ENCODE results near the gene INHA.

Gene INHA

GRCh38 chr2:219533930-219534661 is 38.0 kb upstream of the INHA start:
- ChIA-PET POLR2A (interaction anchor here (0.8 kb wide), 1 partner anchor 36 kb away, joined by 3 read pairs; no protein-coding TSS in a partner anchor), CTCF (interaction anchor here (0.8 to 20.4 kb wide), 9 partner anchors 7 to 239 kb away, joined by 3 to 1084 read pairs (median 5); partner anchors contain the start of genes ASIC4 and GMPPA)
- TF ChIP-seq, protein P1, sequence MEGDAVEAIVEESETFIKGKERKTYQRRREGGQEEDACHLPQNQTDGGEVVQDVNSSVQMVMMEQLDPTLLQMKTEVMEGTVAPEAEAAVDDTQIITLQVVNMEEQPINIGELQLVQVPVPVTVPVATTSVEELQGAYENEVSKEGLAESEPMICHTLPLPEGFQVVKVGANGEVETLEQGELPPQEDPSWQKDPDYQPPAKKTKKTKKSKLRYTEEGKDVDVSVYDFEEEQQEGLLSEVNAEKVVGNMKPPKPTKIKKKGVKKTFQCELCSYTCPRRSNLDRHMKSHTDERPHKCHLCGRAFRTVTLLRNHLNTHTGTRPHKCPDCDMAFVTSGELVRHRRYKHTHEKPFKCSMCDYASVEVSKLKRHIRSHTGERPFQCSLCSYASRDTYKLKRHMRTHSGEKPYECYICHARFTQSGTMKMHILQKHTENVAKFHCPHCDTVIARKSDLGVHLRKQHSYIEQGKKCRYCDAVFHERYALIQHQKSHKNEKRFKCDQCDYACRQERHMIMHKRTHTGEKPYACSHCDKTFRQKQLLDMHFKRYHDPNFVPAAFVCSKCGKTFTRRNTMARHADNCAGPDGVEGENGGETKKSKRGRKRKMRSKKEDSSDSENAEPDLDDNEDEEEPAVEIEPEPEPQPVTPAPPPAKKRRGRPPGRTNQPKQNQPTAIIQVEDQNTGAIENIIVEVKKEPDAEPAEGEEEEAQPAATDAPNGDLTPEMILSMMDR (IDR thresholded peaks at IDR 0.05; ENCODE audit: insufficient read depth, low read length, missing control alignments) = no peak
- no peak for DNase-seq (ENCODE audit: low read depth, low spot score)
- H3K4me3 ChIP-seq (ENCODE audit: low read depth, low read length) = no peak overlapping the region

DNA sequence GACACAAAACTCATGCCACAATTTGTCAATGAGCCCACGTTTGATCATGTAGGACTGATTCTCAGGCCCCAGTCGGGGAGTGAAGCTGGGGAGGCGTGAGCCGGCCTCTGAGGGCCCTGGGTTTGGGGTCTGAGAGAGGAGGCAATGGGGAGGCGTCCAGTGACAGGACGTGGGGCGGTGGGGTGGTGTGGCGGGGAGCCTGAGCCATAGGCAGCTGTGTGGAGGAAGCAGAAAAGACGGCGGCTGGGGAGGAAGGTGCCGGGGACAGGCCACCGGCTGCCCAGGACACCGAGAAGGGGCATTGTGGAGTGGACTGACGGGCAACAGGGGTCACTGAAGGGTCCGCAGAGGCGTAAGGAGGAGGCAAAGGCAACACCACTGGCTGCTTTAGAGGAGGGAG is 35.7 kb upstream of the INHA start:
- TF ChIP-seq, protein P1 (IDR thresholded peaks at IDR 0.05; ENCODE audit: insufficient read depth, low read length, missing control alignments) = no peak
- ChIA-PET POLR2A (no interaction called here), CTCF (interaction anchor here (1.1 to 10.5 kb wide), 9 partner anchors 10 to 159 kb away, joined by 3 to 206 read pairs (median 11); a partner anchor contains a TSS)
- no peak overlapping the region for H3K4me3 ChIP-seq (ENCODE audit: low read depth, low read length)
- no peak for DNase-seq (ENCODE audit: low read depth, low spot score)

DNA sequence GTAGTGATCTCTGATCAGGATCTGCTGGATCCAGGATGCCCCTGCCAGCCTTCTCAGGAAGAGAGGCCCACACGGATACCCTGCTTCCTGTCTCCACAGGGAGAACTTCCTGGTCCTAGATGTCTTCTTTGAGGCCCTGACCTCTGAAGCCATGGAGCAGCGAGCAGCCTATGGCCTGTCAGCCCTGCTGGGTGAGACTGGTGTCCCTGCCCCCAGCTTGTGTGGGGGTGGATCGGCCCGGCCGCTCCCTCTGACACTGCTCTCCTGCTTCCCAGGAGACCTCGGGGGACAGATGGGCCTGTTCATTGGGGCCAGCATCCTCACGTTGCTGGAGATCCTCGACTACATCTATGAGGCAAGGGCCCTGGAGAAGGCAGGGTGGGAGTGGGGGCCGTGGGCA is 35.1 kb upstream of the INHA start:
- CTCF ChIA-PET = interaction anchor here (1.1 to 10.5 kb wide), 10 partner anchors 11 to 159 kb away, joined by 3 to 206 read pairs (median 12); a partner anchor contains a TSS
- TF ChIP-seq, protein P1 (IDR thresholded peaks at IDR 0.05; ENCODE audit: insufficient read depth, low read length, missing control alignments) = no peak
- POLR2A ChIA-PET = no interaction called here
- DNase-seq (ENCODE audit: low read depth, low spot score) = no peak
- no peak overlapping the region for H3K4me3 ChIP-seq (ENCODE audit: low read depth, low read length)

- POLR2A ChIA-PET = no interaction called here
- CTCF ChIA-PET = interaction anchor here (1.1 to 10.5 kb wide), 12 partner anchors 12 to 158 kb away, joined by 3 to 206 read pairs (median 10); a partner anchor contains a TSS
- no peak overlapping the region for H3K4me3 ChIP-seq (ENCODE audit: low read depth, low read length)
- TF ChIP-seq, protein P1 (IDR thresholded peaks at IDR 0.05; ENCODE audit: insufficient read depth, low read length, missing control alignments) = no peak
- DNase-seq (ENCODE audit: low read depth, low spot score) = no peak
Measured at GRCh38 chr2:219537657-219538488, 34.2 kb upstream of the INHA start.

- ChIA-PET CTCF (interaction anchor here (1.1 to 10.5 kb wide), 10 partner anchors 12 to 151 kb away, joined by 3 to 206 read pairs (median 12); a partner anchor contains a TSS), POLR2A (no interaction called here)
- H3K4me3 ChIP-seq (ENCODE audit: low read depth, low read length) = no peak overlapping the region
- TF ChIP-seq, protein P1 (IDR thresholded peaks at IDR 0.05; ENCODE audit: insufficient read depth, low read length, missing control alignments) = no peak
- no peak for DNase-seq (ENCODE audit: low read depth, low spot score)
Measured at GRCh38 chr2:219538504-219538951, 33.6 kb upstream of the INHA start.
